ENCODE results near the gene DISC1.

Gene DISC1

GRCh38 chr1:231970684-231971083 lies 344.1 kb downstream of the DISC1 start:
- DNase-seq, result peak; percentile 59

- peak; percentile 49 for DNase-seq
Observed at GRCh38 chr1:231971397-231972110, 345.0 kb downstream of the DISC1 start.

GRCh38 chr1:231972111-231972445 lies 345.5 kb downstream of the DISC1 start:
- DNase-seq, result no peak

GRCh38 chr1:231973830-231974229 lies 347.2 kb downstream of the DISC1 start:
- peak; percentile 21 for DNase-seq

- no peak for DNase-seq
Observed at GRCh38 chr1:231976231-231976630, 349.6 kb downstream of the DISC1 start.

GRCh38 chr1:231981675-231982074 lies 355.1 kb downstream of the DISC1 start:
- no peak for DNase-seq

GRCh38 chr1:231982871-231983587 lies 356.4 kb downstream of the DISC1 start:
- DNase-seq, result peak; percentile 22

- DNase-seq, result peak; percentile 26
Observed at GRCh38 chr1:231983588-231984193, 357.1 kb downstream of the DISC1 start.

GRCh38 chr1:231985296-231986023 lies 358.9 kb downstream of the DISC1 start:
- DNase-seq, result no peak

GRCh38 chr1:231986631-231987336 lies 360.2 kb downstream of the DISC1 start:
- peak; percentile 40 for DNase-seq

- DNase-seq, result no peak
Observed at GRCh38 chr1:231990388-231990787, 363.8 kb downstream of the DISC1 start.

GRCh38 chr1:231991231-231991630 lies 364.6 kb downstream of the DISC1 start:
- no peak for DNase-seq

- DNase-seq, result no peak
Observed at GRCh38 chr1:231993968-231994455, 367.4 kb downstream of the DISC1 start.

- no peak for DNase-seq
Observed at GRCh38 chr1:231998791-231999190, 372.2 kb downstream of the DISC1 start.

- no peak for DNase-seq
Observed at GRCh38 chr1:232005300-232005699, 378.7 kb downstream of the DISC1 start.

GRCh38 chr1:232009741-232010140 lies 383.2 kb downstream of the DISC1 start:
- no peak for DNase-seq

- DNase-seq, result no peak
Observed at GRCh38 chr1:232011961-232012360, 385.4 kb downstream of the DISC1 start.

GRCh38 chr1:232012773-232013386 lies 386.3 kb downstream of the DISC1 start:
- no peak for DNase-seq

- DNase-seq, result no peak
Observed at GRCh38 chr1:232014941-232015340, 388.4 kb downstream of the DISC1 start.

GRCh38 chr1:232016616-232017015 lies 390.0 kb downstream of the DISC1 start:
- no peak for DNase-seq

- DNase-seq, result no peak
Observed at GRCh38 chr1:232017057-232017456, 390.5 kb downstream of the DISC1 start.

- no peak for DNase-seq
Observed at GRCh38 chr1:232017759-232018158, 391.2 kb downstream of the DISC1 start.
